ENCODE results near the gene FNDC1. TPM values are rescaled to one million over a fixed set of nuclear protein-coding genes. Genes with fewer than 3 reads are reported as not detected.

The FNDC1 gene
- polyA plus RNA-seq, 4 donors = 7.6 to 11.4 (median 8.7) TPM

DNA sequence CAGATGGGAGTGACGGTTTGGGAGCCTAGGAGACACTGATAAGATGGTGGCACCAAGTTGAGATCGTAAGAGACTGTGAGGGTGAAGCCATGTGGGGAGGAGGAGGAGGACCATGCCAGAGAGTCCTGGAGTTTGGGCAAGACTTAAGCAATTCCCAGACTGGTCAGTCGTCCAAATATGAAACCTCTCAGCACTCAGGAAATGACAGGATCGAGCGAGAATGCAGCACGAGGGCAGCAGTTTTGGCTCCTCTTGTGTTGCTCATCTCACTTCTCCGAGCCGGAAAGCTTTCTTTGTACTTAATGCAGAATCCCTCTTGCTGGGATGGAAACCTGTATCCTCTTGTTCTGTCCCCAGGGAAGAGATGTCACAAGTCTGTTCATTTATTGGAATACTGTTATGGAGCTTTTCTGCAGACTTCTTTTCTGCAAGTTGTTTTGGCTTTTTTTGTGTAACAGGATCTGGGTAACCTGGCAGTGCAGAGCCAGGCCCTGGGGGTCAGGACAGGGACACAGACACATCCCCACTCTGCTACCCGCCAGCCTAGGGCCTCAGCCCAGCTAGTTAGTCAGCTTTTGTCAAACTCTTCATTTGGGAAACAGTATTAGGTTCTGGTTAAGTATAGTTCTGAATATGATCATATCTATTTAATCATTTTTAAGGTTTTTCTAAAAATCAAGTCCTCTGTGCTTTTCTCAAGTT is 34.3 kb downstream of the FNDC1 start:
- DNase-seq (ENCODE audit: low read depth in 4 of 4, low spot score in 3 of 4) = no peak

GRCh38 chr6:159204605-159205004 is 35.4 kb downstream of the FNDC1 start:
- DNase-seq (ENCODE audit: low read depth in 4 of 4, low spot score in 3 of 4) = no peak

DNA sequence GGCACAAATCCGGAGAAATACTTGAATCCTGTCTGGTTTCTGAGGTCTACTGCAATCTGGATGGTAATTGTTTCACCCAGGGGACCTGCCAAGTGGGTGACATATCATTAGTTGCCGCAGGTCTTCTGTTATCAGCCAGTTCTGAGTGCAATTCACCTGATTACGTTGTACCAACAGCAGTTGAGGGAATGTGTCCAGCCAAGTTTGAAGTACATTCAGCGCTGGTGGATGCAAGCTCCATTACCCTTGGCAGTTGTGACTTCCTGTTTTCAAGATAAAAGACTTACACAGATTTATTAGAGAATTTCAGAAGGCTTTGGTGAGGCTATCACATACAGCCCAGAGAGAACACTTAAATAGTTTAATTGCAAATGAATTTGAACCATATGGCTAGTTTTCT is 42.8 kb downstream of the FNDC1 start:
- no peak for DNase-seq (ENCODE audit: low read depth in 4 of 4, low spot score in 3 of 4)

DNA sequence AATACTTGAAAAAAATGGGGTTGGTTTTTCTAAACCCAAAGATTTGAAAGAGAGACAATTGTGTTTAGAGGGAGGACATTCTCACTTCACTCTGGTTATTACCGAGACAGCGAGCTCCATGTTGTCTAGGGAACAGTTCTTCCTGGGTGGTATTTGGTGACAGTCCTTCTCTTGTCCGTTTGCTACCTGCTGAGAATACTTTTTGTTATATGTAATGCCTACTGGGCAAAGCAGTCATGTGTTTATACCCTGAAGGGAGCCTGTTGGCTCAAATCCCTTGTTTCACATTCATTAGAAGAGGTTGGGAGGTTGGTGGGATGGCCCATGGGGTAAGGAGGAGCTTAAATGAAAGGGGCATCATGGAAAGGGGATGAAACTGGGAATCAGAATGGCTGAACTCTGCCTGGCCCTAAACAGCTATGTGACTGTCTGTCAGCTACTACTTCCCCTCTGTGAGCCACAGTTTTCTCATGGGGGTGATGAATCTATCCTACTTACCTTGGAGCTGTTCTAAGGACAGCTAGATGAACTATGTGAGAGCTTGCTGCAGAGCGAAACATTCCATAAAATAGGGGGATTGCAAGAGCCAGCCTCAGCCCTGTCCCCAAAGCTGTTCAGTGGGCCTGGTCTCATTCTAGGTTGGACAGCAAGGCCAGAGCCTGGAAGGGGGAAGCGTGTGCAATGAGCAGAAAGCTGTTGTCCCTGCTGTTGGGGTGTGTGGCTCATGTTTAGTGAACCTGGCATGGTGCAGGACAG is 43.5 kb downstream of the FNDC1 start:
- no peak for DNase-seq (ENCODE audit: low read depth in 4 of 4, low spot score in 3 of 4)

- DNase-seq (ENCODE audit: low read depth in 4 of 4, low spot score in 3 of 4) = no peak
These were observed 44.2 kb downstream of the FNDC1 start for GRCh38 chr6:159213405-159213804.

- DNase-seq (ENCODE audit: low read depth in 4 of 4, low spot score in 3 of 4) = no peak
These were observed 45.1 kb downstream of the FNDC1 start for GRCh38 chr6:159214281-159214680.

GRCh38 chr6:159217595-159218275 is 48.5 kb downstream of the FNDC1 start:
- peak in 2 of 4 donors; percentile 28 to 38 for DNase-seq (ENCODE audit: low read depth in 4 of 4, low spot score in 3 of 4)

DNA sequence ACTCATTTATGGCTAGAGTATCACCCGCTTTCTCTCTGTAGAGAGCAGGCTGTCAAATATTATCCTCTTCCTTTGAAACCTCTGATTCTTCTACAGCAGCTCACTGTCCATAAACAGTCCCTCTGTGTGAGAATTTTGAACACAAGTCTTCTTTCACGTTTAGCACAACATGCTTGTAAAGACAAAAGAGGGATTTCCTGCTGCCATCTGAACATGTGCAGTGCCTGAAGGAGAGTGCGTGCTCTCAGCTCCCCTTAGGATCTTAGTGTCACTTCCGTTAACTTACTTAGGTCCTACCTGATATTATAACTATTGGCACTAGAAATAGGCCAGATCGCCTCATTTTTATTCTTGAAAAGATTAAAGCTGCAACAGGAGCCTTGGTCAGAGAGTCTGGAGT is 50.9 kb downstream of the FNDC1 start:
- no peak for DNase-seq (ENCODE audit: low read depth in 4 of 4, low spot score in 3 of 4)

- no peak for DNase-seq (ENCODE audit: low read depth in 4 of 4, low spot score in 3 of 4)
These were observed 52.4 kb downstream of the FNDC1 start for GRCh38 chr6:159221486-159222170.

DNA sequence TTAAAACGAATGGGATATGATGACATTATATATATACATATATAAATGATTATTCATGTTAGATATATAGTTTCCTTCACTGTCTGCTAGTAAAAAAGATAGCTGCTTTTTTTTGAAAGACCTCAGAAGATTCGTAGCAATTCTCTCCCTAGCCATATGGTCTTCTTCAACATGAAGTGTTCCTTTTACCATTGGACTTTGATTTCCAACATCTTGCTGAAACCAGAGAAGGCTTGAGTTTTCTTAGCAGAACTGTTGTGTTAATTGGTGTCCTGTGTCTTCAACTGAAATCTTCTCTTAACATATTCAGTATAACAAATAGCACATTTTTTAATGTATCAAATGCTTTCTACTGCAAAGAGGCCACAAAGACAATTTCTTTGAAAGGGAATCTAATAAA is 55.3 kb downstream of the FNDC1 start:
- no peak for DNase-seq (ENCODE audit: low read depth in 4 of 4, low spot score in 3 of 4)

DNA sequence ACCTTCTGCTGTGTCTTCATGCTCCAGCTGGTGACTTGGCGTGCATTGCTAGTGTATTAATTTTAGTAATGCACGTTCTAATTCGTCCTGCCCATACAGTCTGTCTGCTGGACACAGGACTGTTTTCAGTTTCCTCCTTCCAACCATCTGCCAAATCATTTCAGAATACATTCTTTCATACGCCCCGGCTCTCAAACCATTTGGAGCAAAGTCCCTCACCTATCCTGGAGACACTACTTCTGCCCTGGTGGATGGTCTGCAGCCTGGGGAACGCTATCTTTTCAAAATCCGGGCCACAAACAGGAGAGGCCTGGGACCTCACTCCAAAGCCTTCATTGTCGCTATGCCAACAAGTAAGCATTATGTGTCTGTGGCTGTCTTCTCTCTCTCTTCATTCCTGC is 60.5 kb downstream of the FNDC1 start:
- DNase-seq (ENCODE audit: low read depth in 4 of 4, low spot score in 3 of 4) = no peak

DNA sequence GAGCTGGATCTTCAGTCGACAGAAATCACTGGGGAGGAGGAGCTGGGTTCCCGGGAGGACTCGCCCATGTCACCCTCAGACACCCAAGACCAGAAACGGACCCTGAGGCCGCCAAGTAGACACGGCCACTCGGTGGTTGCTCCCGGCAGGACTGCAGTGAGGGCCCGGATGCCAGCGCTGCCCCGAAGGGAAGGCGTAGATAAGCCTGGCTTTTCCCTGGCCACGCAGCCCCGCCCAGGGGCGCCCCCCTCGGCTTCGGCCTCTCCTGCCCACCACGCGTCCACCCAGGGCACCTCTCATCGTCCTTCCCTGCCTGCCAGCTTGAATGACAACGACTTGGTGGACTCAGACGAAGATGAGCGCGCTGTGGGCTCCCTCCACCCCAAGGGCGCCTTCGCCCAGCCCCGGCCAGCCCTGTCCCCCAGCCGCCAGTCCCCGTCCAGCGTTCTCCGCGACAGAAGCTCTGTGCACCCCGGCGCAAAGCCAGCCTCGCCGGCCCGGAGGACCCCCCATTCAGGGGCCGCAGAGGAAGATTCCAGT is 63.0 kb downstream of the FNDC1 start:
- no peak for DNase-seq (ENCODE audit: low read depth in 4 of 4, low spot score in 3 of 4)

GRCh38 chr6:159232751-159233150 is 63.6 kb downstream of the FNDC1 start:
- DNase-seq (ENCODE audit: low read depth in 4 of 4, low spot score in 3 of 4) = no peak

- DNase-seq (ENCODE audit: low read depth in 4 of 4, low spot score in 3 of 4) = no peak
These were observed 64.3 kb downstream of the FNDC1 start for GRCh38 chr6:159233365-159234101.

- DNase-seq (ENCODE audit: low read depth in 4 of 4, low spot score in 3 of 4) = no peak
These were observed 64.9 kb downstream of the FNDC1 start for GRCh38 chr6:159234102-159234553.

GRCh38 chr6:159238920-159239558 is 69.8 kb downstream of the FNDC1 start:
- no peak for DNase-seq (ENCODE audit: low read depth in 4 of 4, low spot score in 3 of 4)

GRCh38 chr6:159249128-159249527 is 79.9 kb downstream of the FNDC1 start:
- DNase-seq (ENCODE audit: low read depth in 4 of 4, low spot score in 3 of 4) = no peak

DNA sequence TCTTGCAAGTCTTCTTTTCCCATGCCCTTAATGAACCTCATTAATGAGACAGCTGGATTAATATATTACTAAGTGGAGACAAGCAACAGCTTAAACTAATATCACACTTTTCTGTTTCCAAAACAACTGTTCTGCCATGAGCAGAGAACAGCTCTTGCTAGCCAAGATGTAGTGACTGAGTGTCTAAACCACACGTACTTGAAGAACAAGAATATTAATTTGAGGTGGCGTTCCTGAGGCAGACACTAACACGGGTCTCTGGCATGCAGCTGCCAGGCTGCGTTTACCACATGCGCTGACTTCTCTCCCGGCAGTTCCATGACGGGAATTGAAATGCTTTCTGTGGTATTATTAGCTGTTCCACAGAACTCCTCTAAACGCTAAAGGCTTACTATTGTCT is 80.6 kb downstream of the FNDC1 start:
- DNase-seq (ENCODE audit: low read depth in 4 of 4, low spot score in 3 of 4) = no peak

DNA sequence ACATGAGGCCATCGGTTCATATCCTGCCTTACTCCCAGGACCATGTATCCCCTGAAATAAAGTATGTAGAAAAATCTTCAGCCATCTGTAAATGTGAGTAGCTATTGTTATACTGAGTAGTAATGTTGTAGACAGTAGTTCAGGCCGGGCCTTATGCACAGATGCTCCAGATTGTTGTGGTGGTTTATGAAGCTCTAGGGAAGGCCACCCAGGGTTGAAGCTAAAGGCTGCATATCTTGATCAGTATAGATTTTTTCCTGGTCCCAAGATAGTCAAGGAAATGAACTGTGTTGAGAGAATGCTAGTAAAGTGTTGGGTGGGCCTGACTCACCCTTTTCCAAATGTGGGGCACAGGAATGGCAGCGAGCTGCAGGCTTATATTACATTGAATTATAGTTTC is 81.4 kb downstream of the FNDC1 start:
- DNase-seq (ENCODE audit: low read depth in 4 of 4, low spot score in 3 of 4) = no peak
